LNCaP clone FGC (cell line): ENCODE measurements around the gene RPS14.
A peak's percentile ranks its signal among the peaks of the same experiment; 100 is the strongest.

Experiments used
- DNase-seq: peaks from one replicate; pipeline ENCODE4 v3.0.0-alpha.2; 2011; ENCODE audit warnings: low read depth
- H3K4me3 ChIP-seq: 2 replicates; pipeline ENCODE4 v1.5.1; 2011; ENCODE audit warnings: mild to moderate bottlenecking, low read depth, low read length, control low read depth
- CTCF ChIP-seq: IDR thresholded peaks from 2 replicates; pipeline ENCODE4 v1.5.1; 2012; ENCODE audit warnings: mild to moderate bottlenecking; ENCODE audit not compliant: control insufficient read depth, insufficient read depth; ENCODE audit errors: extremely low read depth

Gene RPS14

GRCh38 chr5:150440948-150441812, 8.4 kb downstream of the RPS14 start:
- no peak for DNase-seq
- no peak overlapping the region for H3K4me3 ChIP-seq
- TF ChIP-seq CTCF: no peak

- H3K4me3 ChIP-seq: no peak overlapping the region
- DNase-seq: no peak
- peak; percentile 55 for TF ChIP-seq CTCF
Observed at GRCh38 chr5:150438873-150439546, 10.5 kb downstream of the RPS14 start.

DNA sequence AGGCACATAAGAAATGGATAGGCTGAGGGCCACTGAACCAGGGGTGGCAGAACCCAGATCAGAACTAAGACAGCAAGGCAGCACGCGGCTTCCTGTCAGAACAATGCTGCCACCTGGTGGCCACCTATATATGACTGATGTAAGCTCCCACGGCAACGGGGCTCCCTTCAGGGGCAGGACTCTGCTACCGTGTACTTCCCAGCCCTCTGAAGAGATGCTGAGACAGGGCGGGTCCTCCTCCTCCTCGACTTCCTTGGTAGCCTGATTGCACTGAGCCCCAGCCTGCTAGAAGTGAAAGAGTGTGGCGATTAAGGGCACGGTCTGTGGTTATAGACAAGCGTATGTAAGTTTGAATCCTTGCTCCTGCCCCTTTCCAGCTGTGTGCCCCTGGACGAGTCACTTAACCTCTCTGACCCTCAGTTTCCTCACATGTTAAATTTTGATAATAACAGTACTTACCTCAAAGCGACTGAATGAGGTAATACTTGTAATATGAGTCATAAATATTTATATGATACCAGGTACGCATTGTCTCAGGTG, 13.3 kb downstream of the RPS14 start:
- H3K4me3 ChIP-seq: no peak overlapping the region
- TF ChIP-seq CTCF: peak; percentile 89
- DNase-seq: peak; percentile 50

GRCh38 chr5:150434464-150434863, 15.1 kb downstream of the RPS14 start:
- H3K4me3 ChIP-seq: no peak overlapping the region
- TF ChIP-seq CTCF: no peak
- no peak for DNase-seq

- H3K4me3 ChIP-seq: no peak overlapping the region
- no peak for DNase-seq
- TF ChIP-seq CTCF: no peak
Observed at GRCh38 chr5:150431574-150431973, 18.0 kb downstream of the RPS14 start.

DNA sequence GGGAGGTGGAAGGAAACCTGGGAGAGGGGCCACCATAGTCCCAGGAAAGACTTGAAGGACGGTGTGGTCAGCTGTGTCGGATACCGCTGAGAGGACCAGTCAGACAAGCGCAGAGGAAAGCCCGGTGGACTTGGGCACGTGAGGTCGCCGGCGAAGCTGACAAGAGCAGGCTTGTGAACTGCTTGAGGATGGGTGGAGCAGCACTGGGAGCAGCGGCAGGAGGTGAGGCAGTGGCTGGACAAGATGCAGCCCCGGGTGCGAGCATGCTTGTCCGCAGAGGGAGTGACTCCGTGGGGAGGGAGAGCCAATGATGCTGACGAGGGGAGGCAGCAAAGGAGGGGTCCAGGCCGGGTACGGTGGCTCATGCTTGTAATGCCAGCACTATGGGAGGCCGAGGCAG, 18.5 kb downstream of the RPS14 start:
- no peak for DNase-seq
- no peak overlapping the region for H3K4me3 ChIP-seq
- TF ChIP-seq CTCF: no peak
